GM19438 (cell line): Measurements from ENCODE around the gene EIF2D.
"Not testable (repeated sequence)": the region's sequence is repeated elsewhere in the genome, so short reads cannot be mapped to it uniquely, and the experiment has no call there.

Experiments
- ATAC-seq: cut with Tn5 transposase; IDR thresholded peaks from one replicate; pipeline ENCODE4 v1.9.1; 2021; ENCODE audit warnings: low read depth; ENCODE audit not compliant: unreplicated experiment

EIF2D gene, protein sequence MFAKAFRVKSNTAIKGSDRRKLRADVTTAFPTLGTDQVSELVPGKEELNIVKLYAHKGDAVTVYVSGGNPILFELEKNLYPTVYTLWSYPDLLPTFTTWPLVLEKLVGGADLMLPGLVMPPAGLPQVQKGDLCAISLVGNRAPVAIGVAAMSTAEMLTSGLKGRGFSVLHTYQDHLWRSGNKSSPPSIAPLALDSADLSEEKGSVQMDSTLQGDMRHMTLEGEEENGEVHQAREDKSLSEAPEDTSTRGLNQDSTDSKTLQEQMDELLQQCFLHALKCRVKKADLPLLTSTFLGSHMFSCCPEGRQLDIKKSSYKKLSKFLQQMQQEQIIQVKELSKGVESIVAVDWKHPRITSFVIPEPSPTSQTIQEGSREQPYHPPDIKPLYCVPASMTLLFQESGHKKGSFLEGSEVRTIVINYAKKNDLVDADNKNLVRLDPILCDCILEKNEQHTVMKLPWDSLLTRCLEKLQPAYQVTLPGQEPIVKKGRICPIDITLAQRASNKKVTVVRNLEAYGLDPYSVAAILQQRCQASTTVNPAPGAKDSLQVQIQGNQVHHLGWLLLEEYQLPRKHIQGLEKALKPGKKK

DNA sequence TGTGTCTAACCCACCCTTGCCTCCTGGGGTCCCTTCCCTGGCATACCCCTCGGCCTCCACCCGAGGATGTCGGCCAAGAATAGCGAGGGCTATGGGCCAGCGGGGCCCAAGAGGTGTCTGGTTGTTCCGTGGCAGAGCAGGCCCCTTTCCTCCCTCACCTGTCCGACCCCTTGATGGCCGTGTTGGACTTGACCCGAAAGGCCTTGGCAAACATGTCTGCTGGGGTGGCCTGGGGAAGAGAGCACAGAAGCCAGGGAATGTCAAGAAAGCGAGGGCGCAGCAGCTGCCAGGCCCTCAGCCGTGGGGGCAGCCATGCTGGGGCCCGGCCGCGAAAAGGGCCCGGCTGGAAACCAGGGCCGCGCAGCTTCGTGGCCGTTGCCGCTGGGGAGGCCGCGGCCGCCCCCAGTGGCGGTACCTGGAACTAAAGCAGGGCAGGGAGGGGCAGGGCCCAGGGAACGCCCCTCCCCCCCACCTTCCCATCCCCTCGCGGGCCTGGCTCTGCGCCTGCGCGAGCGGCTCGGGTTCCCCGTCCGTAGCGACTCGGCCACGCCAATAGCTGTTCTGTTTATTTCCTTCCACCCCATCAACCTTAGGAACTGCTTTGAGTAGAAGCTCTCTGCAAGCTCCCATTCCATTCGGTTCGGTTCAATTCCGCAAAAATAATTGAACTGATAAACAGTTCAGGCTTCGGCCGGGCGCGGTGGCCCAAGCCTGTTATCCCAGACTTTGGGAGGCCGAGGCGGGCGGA, at the start of gene EIF2D:
Gene EIF2D, minus strand, starts transcription at position 337 of the 748 bp plus-strand sequence. Its CDS starts 123 bp downstream, at position 214.
- ATAC-seq, result peak; percentile 85

DNA sequence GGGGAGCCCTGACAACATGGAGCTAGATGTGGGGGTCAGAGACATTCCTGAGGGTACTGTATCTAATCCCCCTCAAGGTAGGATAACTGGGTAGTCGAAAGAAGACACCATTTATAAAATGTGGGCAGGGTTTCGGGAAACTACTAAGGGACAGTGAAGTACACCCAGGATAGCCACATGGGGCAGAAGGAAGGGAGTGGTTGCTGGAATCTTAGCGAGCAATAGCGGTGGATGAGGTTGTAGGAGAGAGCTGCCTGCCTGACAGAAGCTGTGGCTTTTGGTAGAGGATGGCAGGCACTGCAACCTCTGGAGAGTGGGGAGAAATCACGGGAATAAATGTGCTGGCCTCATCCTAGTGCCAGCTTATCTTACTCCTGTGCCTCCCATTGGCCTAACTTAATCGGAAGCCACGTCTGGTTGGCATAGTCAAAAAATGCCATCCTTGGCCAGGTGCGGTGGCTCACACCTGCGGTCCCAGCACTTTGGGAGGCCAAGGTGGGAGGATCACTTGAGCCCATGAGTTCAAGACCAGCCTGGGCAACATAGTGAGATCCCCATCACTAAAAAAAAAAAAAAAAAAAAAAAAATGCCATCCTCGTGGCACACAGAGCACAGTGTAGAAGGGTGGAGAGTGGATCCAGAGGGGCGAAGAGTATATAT, 49.0 kb upstream of the EIF2D start:
- ATAC-seq, result no peak

DNA sequence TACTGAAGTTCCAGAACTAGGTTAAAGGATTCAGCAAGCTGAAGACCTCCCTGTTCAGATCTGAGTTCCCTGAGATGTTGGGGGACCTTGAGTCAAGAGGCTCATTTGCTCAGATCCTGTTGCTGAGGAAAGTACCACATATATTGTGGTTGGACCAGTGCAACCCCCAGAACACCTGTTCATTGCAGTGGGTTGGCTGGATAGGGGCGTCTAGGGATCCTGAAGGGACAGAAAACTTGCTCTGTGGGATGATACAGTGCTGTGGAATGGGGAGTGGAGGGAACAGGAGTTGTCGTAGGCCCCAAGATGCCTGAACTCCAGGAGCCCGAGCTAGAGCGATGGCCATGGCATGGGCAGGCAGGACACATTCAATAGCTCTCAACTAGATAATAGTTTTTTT, 47.9 kb upstream of the EIF2D start:
- no peak for ATAC-seq

DNA sequence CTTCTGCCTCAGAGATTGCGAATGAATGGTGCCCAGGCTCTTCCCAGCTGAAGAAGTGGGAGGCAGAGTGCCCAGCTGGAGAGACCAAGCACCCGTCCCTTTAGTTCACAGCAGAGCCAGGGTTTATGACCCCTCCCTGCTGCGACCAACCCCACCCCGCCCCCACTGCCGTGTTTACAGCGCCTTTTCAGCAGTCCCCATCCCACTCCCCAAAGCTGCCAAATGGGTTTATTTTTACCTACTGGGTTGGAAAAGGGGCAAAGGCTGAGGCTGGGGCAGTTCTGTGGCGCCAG, 46.7 kb upstream of the EIF2D start:
- ATAC-seq, result no peak

DNA sequence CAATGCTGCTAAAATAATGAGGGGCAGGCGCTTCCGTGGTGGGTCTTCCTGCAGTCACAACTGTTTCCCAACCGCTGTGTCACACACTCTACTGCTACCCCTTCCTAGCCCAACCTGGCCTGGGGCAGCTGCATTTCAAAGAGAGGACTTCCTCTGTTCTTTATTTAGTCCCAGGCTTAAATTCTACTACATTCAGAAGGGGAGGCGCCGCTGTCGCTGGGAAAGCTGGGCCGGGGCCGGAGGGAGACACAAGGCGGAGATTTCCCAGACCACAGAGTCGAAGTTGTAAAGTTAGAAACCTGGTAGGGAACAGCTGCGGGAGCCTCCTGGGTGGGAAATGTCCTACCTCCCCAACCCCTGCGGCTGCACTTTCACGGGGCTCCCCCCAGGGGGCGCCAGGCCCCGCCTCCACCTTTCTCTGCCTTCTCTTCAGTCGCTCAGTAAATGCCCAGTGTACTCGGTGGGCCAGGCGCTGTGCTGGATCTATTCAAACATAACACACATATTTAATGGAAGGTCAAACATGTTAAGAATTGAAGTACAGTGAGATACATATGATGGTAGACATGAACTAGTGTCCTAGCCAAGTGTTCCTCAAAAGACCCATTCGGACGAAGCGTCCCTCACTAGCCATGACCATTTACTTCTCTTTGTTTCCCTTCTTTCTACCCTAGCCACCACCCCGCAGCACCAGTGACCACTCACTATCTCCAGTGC, 46.2 kb upstream of the EIF2D start:
- ATAC-seq, result no peak

DNA sequence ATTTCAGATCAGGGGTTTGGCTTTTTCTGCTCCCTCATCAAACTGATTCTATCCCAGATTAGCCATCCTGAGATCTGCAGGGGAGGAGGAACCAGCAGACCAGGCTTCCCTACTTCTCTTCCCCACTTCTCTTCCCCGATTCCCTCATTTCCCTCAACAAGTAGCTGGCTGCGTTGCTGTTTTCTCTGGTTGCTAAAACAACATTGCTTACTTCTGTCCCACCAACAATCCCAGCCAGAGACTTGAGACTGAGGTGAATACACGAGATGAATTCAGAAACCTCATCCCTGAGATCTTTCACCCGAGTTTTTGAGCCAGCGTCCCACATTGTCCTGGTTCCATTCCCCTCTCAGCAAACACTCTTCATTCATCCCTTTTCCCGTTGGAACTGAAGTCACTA, 45.5 kb upstream of the EIF2D start:
- no peak for ATAC-seq

DNA sequence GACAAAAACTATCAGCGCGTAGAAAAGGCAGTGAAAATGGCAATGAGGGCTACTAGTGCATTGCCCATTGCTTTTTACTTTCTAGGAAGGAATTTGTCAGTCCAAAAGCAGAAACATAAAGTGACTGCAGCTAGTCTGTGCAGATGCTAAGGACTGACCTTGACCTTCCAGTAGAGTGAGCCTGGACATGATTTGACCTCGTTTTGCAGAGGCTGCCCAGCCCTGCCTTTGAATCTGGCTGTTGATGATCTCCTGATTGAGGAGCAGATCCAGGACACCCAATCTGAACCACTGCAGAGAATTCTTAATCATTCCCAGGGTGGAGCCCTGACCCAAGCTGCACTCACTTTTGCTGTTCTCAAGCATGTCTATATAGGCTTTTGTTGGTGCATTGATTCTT, 44.7 kb upstream of the EIF2D start:
- no peak for ATAC-seq

DNA sequence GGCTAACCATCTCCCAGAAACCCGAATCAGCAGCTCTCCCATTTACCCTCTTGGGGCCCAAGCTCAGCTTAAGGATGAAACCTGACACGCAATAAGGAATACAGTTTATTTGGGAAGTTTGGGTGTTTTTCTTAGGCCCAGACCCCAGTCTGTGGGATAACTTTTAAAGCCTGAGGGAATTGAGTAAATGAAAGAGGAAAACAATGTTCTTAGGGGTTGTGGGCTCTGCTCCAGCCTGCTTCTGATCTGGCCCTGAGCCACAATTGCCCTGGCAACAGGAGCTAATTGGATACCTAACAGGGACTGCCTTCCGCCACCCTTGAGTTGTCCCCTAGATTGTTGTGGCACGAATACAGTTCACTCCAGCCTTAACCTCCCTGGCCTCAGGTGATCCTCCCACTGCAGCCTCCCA, 43.2 kb upstream of the EIF2D start:
- ATAC-seq, result no peak

DNA sequence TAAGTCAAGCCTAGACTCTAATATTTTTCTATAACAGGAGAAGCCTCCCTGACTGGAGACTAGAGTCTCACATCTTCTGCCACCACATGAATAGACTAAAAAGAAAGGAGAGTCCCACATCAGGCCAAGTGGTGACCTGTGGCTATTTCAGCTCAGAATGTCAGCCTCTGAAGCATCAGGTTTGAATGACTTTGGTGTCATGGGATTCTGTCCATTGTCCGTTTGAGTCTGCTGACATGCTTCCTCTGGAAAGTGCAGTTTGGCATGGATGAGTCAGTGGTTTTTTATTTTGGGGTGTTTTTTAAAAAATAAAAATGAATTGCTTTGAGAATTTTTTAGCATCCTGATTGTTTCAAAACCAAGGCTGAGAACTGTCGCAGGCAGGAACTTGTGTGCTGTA, 42.6 kb upstream of the EIF2D start:
- no peak for ATAC-seq

DNA sequence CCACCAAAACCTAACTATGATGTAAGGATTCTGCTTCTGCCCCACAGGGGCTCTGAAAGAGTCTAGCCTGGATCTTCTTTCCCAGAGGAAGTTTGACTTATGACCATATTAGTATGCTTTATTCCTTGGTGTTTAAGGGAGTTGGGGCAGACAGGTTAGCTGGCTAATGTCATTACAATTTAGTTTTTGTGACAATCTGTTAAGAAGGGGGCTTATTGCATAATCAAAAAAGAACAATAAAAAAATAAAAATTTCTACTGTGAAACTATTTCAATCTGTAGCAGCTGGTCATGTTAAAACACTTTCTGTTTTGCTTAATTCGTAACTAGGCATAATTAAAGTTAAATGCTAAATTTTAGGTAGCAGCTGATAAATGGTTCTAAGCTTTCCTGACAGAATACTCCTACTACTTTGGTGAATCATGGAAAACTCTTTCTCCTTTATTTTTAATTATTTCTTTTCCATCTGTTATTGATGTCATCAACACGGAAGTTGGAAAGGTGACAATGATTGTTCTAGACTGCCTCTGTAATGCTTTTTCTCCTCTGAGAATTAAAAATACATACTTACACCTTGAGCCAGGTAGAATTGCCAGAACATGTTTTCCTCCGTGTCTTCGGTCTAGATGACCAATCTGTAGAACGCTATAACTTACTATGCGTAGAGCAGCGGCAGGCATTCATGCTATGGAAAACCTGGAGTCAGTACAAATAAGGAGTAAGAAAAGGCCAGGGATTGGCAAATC, 41.6 kb upstream of the EIF2D start:
- ATAC-seq, result no peak

DNA sequence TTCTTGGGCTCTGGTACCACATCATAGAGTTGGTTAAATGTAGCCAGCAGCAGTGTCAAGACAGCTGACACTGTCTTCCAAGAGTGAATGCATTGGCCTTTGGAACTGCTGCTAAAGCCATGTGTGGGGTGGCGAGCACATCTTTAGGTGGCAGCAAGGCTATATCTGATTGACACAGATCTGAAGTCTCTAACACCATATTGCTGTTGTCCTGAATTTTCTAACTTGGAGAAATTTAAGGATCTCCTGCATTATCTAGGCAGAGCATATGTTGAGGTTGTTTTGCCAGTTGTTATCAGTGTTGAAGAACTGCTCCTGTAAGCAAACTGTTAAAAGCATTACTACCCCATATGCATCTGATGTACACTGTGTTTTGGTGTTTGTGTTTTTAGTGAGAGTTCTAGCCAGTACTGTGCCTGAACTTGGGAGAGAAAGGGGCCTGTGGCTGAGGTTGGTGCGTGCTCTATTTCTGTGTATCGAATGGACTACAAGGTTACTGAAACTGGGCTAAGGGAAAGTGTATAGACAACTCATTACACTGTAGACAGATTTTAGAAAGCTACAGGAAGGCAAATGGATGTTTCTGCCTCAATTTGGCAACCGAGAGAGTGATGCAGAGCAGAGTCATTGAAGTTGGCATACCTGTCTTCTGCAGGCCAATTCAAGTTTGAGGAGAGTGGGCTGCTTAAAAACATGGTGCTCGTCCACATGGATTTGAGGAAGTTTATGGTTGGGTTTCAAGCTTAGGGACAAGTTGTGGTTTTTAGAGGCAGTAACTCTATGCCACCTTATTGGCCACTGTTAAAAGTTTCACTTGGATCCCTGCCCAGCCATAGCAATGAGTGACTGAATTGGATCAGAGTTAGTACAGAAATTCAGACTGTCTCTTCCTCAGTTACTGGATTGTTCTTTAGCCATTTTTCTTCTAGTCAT, 40.0 kb upstream of the EIF2D start:
- ATAC-seq, result no peak

DNA sequence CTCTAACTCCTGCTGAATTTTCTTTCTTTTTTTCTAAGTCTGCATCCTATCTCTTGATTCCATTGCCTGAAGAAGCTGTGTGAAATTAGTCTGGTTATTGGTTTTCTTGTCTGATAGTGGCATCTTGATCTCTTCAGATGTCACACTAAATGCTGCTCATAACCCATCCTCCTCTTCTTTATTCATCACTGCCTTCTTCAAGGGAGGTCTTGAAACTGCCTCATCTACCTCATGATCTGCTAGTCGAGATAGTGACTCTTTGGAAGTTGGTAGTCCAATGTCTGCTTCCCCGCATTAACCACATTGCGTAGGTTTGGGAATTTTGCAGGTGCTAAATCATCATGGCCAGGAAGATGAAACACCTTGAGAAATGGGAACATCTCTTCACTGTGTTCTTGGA, 38.7 kb upstream of the EIF2D start:
- no peak for ATAC-seq

DNA sequence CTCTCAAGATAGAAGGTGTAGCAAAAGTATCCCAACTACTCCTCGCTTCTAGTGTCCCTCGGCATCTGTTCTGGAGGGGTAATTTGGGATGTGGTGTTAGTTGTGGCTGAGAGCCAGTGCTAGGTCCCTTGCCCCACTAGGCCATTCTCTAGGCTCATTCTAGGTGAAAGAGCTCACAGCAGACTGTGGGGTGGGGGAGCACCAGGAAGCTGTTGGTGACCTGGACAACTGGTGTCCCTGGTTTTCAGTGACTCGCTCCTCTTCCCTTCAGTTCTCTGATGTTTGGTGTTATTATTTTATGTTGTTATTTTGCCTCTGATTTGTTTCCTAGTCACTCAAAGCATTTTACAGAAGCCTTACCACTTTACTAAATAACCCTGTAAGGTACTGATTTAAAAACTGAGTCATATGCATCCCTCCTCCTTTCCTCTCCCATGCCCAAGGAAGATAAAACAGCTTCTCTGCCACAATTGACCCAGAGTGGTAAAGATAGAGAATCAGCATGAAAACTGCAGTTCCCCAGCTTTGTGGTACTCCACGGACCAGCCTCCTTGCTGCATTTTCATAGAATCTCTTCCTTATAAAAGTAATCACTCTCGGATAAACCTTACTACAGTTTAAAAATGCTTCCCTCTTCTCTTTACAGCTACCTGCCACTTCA, 37.1 kb upstream of the EIF2D start:
- no peak for ATAC-seq

DNA sequence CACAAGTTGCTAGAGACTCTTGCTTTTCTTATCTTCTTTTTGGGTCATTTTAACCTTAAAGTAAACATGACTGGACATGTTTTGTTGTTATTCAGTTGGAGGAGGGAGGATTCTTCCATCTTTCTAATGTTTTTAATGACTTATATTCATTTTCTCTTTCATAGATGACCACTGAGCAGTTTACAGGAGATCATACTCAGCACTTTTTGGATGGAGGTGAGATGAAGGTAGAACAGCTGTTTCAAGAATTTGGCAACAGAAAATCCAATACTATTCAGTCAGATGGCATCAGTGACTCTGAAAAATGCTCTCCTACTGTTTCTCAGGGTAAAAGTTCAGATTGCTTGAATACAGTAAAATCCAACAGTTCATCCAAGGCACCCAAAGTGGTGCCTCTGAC, 35.0 kb upstream of the EIF2D start:
- ATAC-seq, result no peak

DNA sequence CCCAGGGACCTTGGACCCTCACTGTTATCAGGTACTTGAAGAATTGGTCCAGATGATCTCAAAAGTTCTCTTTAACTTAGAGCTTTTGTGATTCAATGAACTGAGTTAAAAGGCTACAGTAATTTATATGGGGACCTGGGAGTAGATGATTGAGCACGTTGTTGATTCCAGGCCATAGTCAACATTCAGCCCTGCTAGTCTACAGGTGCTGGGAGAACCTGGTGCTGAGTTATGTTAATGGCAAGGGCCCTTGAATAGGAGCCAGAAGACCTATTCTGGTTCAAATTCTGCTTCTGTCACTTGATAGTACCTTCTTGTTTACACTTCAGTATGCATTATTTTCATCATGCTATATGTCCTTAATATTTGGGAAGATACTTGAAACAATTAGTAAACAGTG, 34.2 kb upstream of the EIF2D start:
- no peak for ATAC-seq

DNA sequence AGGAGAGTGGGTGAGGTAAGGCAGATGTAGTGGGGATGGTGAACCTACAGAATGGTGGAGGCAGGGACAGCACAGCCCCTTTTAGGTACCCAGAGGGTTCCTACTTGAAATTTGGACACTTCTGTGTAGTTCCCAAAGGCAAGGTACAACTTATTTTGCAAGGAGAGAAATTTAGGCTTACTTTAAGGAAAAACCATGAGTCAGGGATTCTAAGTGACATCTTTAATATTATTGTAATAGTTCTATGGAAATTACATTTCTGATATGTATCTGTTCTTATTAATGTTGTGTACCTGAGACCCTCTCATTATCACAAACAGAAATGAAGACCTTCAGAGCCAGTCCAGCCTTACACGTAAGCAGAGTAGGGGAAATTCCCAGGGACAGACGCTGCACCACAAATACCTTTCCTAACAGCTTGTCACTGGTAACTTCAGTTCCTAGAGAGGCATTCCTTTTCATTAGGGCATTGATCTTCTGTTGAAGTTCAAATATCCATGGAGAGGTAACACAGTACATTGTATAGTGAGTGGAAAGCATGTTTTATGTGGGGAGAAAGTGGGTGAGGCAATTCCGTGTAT, 30.9 kb upstream of the EIF2D start:
- no peak for ATAC-seq

DNA sequence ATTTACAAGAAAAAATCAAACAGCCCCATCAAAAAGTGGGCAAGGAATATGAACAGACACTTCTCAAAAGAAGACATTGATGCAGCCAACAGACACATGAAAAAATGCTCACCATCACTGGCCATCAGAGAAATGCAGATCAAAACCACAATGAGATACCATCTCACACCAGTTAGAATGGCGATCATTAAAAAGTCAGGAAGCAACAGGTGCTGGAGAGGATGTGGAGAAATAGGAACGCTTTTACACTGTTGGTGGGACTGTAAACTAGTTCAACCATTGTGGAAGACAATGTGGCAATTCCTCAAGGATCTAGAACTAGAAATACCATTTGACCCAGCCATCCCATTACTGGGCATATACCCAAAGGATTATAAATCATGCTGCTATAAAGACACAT, 29.8 kb upstream of the EIF2D start:
- not testable (repeated sequence) for ATAC-seq

DNA sequence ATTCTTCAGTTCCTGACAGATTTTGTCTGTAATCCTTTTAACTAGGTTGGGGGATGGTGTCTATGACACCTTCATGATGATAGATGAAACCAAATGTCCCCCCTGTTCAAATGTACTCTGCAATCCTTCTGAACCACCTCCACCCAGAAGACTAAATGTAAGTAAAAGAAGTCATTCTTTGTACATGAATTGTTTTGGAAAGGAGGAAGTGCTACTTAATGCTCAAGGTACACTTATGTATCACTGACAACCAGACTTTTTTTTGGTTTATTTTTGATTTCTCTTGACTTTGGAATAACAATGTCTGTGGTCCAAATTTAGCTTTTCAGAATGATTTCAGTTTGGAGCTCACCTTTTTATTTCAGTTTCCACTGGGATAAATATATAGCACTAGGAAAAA, 25.3 kb upstream of the EIF2D start:
- ATAC-seq, result no peak
